MM.1S (cell line): ENCODE data around the gene SOX18.

ENCODE experiments used
- EZH2 ChIP-seq: fragments of 300-600 bp; sonication (generic); optimal IDR thresholded peaks from 2 replicates; pipeline ENCODE3; 2017; ENCODE audit warnings: low read depth, mild to moderate bottlenecking, antibody characterized with exemption, low read length, mixed read lengths
- TF ChIP-seq, protein P1 (sequence below): fragments of 300-600 bp; sonication (generic); IDR thresholded peaks from 2 replicates; pipeline ENCODE4 v1.5.1; 2016; ENCODE audit warnings: antibody characterized with exemption, low read length, mixed read lengths

DNA sequence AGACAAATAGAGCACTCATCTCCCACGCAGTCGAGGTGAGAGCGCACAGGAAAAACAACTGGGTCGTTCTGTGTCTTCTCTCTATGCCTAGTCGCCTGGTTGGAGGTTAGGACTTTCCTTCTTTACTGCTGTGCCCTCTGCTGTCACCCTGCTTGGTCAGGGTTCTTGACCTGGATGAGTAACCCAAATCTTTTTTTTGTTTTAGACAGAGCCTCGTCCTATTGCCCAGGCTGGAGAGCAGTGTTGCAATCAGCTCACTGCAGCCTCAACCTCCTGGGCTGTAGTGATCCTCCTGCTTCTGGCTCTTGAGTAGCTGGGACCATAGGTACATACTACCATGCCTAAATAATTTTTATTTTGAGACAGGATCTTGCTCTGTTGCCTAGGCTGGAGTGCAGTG is 44.0 kb downstream of the SOX18 start:
- TF ChIP-seq, protein P1, sequence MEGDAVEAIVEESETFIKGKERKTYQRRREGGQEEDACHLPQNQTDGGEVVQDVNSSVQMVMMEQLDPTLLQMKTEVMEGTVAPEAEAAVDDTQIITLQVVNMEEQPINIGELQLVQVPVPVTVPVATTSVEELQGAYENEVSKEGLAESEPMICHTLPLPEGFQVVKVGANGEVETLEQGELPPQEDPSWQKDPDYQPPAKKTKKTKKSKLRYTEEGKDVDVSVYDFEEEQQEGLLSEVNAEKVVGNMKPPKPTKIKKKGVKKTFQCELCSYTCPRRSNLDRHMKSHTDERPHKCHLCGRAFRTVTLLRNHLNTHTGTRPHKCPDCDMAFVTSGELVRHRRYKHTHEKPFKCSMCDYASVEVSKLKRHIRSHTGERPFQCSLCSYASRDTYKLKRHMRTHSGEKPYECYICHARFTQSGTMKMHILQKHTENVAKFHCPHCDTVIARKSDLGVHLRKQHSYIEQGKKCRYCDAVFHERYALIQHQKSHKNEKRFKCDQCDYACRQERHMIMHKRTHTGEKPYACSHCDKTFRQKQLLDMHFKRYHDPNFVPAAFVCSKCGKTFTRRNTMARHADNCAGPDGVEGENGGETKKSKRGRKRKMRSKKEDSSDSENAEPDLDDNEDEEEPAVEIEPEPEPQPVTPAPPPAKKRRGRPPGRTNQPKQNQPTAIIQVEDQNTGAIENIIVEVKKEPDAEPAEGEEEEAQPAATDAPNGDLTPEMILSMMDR: no peak
- no peak for TF ChIP-seq EZH2
